ENCODE data around the gene ATG2A. TPM values are rescaled to one million over a fixed set of nuclear protein-coding genes. Genes with fewer than 3 reads are reported as not detected.

ATG2A gene
- total and polyA plus RNA-seq, 2 donors (not counting 3 experiments of a cell fraction or from before 2014, with no cell fraction given): 13.4 to 24.3 TPM

DNA sequence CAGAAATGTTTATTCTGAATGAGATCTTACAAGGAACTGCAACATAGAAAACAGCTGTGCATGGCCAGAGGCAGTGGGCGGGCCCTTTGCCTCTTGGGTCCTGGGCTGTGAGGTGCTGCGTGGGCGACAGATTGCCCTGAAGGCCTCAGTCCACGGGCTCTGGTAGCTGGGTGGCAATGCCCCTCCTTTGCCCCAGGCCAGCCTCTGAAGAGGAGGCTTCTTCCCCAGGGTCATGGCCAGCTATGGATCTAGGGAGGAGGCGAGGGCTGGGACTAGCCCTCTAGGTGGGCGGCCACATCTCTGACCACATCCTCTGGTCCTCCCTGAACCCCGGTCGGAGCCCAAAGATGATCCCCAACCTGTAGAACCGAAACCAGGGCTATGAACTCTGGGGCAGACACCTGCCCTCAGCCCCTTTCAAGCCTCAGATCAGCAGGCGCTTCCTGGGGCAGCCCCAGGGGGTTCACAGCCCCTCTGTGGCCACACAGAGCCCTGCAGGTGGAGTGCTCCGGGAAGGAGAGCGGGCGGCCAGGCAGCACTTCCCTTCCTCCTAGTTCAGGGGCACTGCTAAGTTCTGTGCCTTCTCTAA lies 65.9 kb downstream of the ATG2A start:
- peaks cover 20% of the 10 kb centered on the region for H3K4me1 ChIP-seq (ENCODE audit: control insufficient read depth, extremely low read depth, insufficient read depth, low read length)
- H3K9ac ChIP-seq (replicated peaks; ENCODE audit: extremely low read depth, insufficient read depth, low read length): no peak overlapping the region
- no peaks in the 10 kb centered on the region for H3K9me3 ChIP-seq (replicated peaks; ENCODE audit: control insufficient read depth, insufficient read depth, low read length)
- dilution Hi-C loops (cut with MboI; ENCODE audit: extremely low pct_ligation_motif_present, low sequenced_read_pairs): no loop called here
- intact Hi-C loops (cut with micrococcal nuclease): no loop called here
- H3K4me2 ChIP-seq (ENCODE audit: insufficient read depth, low read length): no peak overlapping the region
- ChIA-PET CTCF (interaction anchor here (0.7 to 7.6 kb wide), 6 partner anchors 8 to 63 kb away, joined by 3 to 168 read pairs (median 33); partner anchors contain the start of gene EHD1), POLR2A (interaction anchor here (0.7 to 4.2 kb wide), 3 partner anchors 15 to 27 kb away, joined by 4 to 24 read pairs (median 4); partner anchors contain the start of gene EHD1)
- H4K20me1 ChIP-seq (replicated peaks; ENCODE audit: control insufficient read depth, extremely low read depth, insufficient read depth, low read length): no peaks in the 10 kb centered on the region
- no peaks in the 10 kb centered on the region for H3K9me1 ChIP-seq (replicated peaks; ENCODE audit: control insufficient read depth, extremely low read depth, insufficient read depth, low read length)
- no peak overlapping the region for H2AFZ ChIP-seq (ENCODE audit: low read depth, low read length)
- no peak overlapping the region for H3K27ac ChIP-seq (ENCODE audit: insufficient read depth, low read depth, low read length)
- no peak for DNase-seq (ENCODE audit: low read depth, low spot score)
- peaks cover 14% of the 10 kb centered on the region for H3K79me2 ChIP-seq (ENCODE audit: control insufficient read depth, insufficient read depth, low read length)
- H3K36me3 ChIP-seq (ENCODE audit: control insufficient read depth in 2 of 2, extremely low read depth in 1 of 2, insufficient read depth in 2 of 2, low read length in 2 of 2): peaks cover 0 to 5% of the 10 kb centered on the region in 2 experiments
- no peaks in the 10 kb centered on the region for H3K27me3 ChIP-seq (ENCODE audit: control insufficient read depth in 2 of 2, insufficient read depth in 2 of 2, low read length in 2 of 2)
- H3K4me3 ChIP-seq (replicated peaks in 1 of 3; ENCODE audit: insufficient read depth in 1 of 3, low read depth in 1 of 3, low read length in 3 of 3): no peak overlapping the region
- FAIRE-seq: no peak
- TF ChIP-seq GATA2 (IDR thresholded peaks at IDR 0.05; ENCODE audit: insufficient read depth, insufficient read length, low read depth, low read length) (no peak), FOS (IDR thresholded peaks at IDR 0.05; ENCODE audit: borderline replicate concordance, insufficient read depth, low read length) (no peak), MYC (IDR thresholded peaks at IDR 0.05; ENCODE audit: low read depth, low read length) (no peak), POLR2AphosphoS5 (IDR thresholded peaks at IDR 0.05; ENCODE audit: insufficient read depth, low read depth, low read length) (no peak), JUN (IDR thresholded peaks at IDR 0.05; ENCODE audit: borderline replicate concordance, insufficient read depth, insufficient read length, low read depth) (no peak), EZH2 (IDR thresholded peaks at IDR 0.05; ENCODE audit: borderline replicate concordance, low read depth, low read length, severe bottlenecking) (no peak), POLR2A (IDR thresholded peaks at IDR 0.05; ENCODE audit: low read depth, low read length) (no peak)
- TF ChIP-seq, protein P1, sequence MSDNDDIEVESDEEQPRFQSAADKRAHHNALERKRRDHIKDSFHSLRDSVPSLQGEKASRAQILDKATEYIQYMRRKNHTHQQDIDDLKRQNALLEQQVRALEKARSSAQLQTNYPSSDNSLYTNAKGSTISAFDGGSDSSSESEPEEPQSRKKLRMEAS (IDR thresholded peaks at IDR 0.05; ENCODE audit: insufficient read depth, insufficient read length): no peak
- TF ChIP-seq, protein P2, sequence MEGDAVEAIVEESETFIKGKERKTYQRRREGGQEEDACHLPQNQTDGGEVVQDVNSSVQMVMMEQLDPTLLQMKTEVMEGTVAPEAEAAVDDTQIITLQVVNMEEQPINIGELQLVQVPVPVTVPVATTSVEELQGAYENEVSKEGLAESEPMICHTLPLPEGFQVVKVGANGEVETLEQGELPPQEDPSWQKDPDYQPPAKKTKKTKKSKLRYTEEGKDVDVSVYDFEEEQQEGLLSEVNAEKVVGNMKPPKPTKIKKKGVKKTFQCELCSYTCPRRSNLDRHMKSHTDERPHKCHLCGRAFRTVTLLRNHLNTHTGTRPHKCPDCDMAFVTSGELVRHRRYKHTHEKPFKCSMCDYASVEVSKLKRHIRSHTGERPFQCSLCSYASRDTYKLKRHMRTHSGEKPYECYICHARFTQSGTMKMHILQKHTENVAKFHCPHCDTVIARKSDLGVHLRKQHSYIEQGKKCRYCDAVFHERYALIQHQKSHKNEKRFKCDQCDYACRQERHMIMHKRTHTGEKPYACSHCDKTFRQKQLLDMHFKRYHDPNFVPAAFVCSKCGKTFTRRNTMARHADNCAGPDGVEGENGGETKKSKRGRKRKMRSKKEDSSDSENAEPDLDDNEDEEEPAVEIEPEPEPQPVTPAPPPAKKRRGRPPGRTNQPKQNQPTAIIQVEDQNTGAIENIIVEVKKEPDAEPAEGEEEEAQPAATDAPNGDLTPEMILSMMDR (IDR thresholded peaks at IDR 0.05; ENCODE audit: extremely low read depth in 1 of 2, insufficient read depth in 1 of 2, low read depth in 1 of 2, low read length in 2 of 2): no peak
- BruUV-seq (replicated peaks): no TSS peak
